HG03103 (cell line): ENCODE measurements around the gene GGT6.
"Not testable (repeated sequence)": the region's sequence is repeated elsewhere in the genome, so short reads cannot be mapped to it uniquely, and the experiment has no call there.

Experiments used
- ATAC-seq: cut with Tn5 transposase; IDR thresholded peaks from one replicate; pipeline ENCODE4 v1.9.1; 2021; ENCODE audit warnings: low read depth; ENCODE audit not compliant: unreplicated experiment

Gene GGT6

DNA sequence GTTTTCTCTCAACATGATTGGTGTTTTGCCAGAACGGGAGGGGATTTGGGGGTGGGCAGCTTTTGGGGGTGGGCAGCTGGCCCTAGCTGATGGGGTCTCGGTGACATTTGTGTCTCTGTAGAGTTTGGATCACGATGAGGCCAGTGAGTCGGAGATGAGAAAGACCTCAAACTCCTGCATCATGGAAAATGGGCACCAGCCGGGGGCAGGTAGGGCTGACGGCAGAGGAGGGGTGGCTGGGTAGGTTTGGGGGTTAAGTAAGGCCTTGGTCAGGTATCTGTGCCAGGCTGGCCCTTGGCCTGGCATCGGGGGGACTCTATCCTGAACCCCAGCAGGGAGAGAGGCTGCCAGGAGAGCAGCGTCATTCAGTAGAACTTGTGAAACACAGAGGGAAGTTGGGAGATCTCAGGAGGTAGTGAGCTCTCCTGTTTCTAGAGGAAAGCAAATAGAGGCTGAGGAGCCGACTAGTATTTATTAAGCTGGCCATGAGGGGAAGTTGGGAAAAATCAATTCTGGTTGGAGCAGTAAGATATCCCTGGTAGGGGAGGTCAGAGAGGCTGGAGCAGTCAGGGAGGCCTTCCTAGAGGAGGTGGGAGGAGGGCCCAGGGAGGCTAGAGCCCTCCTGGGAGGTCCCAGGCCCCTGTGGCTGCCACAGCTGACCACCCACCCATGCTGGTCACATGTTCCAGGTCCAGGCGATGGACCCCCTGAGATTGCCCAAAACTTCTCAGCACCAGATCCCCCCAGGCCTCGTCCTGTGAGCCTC, 32.0 kb upstream of the GGT6 start:
- no peak for ATAC-seq

DNA sequence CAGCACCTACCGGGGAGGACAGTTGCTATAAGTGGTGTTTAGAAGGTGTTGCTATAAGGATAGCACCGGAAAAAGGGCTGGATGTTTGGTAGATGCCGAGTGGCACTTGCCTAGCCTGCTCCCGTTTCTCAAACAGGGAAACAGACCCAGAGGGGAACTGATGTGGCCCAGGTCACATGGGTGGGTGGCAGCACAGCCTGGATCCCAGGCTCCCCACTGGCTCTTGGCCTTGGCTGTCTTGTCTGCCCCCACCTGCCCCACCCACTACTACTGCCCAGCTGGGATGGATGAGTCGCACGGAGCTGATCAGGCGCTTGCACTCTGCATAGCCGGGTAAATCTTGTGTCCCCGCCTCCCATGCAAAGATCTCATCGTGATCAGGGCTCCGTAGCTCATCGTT, 31.2 kb upstream of the GGT6 start:
- no peak for ATAC-seq

DNA sequence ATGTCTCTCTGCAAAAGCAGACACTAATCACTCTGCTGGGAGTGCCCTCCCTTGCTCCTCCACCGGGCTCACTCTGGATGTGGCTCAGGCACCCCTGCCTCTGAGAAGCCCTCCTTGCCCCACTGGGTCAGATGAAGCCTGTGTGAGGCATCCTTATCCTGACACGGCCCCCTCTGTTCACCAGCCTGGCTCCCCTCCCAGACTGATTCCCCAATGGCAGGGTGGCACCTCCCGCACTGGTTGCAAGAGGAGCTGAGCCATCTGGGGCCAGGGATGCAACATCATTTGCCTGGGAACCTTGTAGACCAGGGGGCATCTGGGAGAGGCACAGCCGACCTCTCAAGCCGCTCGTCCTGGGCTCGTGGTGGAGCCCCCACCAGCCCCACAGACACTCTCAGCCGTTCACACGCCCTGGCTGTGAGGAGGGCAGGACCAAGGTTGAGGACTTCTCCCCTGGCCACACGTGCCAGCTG, 30.6 kb upstream of the GGT6 start:
- ATAC-seq, result no peak

DNA sequence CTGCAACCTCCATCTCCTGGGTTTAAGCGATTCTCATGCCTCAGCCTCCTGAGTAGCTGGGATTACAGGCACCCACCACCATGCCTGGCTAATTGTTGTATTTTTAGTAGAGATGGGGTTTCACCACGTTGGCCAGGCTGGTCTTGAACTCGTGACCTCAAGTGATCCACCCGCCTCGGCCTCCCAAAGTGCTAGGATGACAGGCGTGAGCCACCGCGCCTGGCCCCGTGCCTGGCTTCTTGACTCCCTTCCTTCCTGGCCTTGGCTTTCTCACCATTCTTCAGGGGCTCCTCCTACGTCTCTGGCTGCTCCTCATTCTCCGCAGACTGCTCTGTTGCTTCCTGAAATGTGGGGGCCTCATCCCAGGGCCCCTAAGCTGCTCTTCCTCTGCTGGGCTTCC, 29.7 kb upstream of the GGT6 start:
- not testable (repeated sequence) for ATAC-seq

DNA sequence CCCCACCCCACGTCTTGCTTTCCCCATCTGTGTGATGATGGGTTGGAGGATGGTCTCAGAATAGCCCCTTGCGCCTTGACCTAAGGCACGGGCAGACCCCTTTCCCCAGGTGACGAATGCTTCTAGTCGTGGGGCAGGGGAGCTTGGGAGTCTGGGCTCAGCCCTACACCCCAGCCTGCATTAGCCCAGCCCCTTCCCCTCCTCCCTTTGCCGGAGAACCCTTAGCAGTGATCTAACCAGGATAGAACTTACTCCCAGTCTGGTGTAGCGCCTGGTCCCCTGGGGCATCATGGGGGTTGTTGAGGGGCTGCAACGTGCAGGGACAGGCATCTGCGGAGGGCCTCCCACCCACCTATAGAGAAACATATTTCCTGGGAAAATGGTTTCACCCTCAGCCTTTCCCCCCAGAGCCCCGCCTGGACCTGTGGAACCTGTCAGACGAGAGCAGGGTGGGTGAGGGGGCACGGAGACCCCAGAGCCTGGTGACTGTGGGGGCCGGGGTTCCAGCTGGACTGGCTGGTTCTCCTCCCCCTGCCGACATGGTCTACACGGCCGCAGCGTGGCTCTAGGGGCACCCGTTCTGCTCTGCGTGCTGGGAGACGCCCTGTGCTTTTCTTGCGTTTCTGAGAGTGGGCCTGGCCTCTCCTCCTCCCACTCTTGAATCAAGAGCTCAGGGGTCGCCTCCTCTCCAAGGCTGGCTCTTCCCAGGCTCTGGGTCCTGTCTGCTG, 28.7 kb upstream of the GGT6 start:
- ATAC-seq, result no peak

DNA sequence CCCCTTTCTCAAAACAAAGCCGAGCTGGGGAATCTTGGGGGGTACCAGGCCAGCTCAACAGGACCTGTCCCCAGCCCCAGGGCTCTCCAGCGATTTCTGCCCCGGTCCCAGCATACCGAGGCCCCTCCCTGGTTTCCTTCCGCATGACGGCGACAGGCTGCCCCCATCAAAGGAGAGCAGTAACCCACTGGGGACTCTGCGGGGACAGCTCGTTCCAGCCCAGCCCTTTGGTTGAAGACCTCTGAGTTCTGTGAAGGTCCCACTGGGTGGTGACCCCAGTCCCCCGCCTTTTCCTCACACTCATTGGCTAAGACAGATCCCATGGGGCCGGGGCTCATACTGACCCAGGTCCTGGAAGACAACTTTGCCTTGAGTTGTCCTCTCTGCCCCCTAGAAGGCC, 28.0 kb upstream of the GGT6 start:
- ATAC-seq, result no peak

DNA sequence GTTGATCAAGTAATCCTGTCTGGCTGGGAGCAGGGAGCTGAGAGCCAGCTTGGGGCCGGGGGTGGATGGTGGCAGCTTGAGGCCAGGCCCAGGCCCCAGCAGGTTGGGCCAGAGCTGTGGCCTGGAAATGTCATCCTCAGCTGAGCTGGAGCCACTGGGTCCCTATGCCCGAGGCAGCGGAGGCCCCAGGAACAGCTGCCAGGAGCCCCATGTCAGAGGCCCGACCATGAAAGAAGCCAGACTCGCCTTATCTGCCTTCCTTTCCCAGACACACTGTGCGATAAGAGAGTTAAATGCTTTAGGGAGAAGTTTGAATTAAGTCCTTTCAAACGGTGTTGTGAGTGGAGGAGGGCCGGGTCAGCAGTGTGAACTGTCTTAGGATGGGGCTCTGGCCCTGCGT, 27.4 kb upstream of the GGT6 start:
- no peak for ATAC-seq

DNA sequence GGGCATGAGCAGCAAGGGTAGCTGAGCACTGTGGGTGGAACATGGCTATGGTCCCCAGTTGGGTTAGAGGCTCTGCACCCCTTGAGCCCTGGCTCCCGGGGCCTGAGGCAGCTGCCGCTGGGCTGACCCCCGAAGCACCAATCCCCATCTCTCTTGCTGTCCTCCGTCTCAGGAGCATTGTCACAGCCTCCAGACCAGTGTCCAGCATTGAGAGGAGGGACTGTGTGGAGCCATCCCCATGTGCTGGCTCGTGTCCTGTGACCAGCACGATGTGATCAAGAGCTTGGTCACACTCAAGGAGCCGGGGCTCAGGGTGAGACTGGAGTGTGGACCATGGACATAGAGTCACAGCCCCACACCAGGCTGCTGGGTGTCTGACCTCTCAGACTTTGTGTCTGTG, 26.8 kb upstream of the GGT6 start:
- no peak for ATAC-seq

DNA sequence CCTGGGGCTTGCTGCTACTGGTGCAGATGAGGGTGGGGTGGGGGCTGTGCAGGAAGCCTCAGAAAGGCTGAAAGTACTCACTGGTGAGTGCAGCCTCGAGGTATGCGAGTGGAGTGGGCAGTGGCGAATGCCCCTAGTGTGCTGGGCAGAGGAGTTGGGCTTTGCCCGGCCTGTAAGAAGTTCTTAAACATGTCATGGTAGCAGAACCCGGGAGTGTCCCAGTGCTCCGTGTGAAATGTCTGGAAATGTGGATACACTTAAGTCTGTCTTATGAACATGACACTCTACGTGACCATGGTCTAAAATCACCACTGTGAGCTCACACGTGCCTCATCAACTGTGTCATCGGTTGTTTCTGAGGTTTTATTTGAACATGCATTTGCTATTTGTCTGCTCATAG, 25.7 kb upstream of the GGT6 start:
- ATAC-seq, result no peak

DNA sequence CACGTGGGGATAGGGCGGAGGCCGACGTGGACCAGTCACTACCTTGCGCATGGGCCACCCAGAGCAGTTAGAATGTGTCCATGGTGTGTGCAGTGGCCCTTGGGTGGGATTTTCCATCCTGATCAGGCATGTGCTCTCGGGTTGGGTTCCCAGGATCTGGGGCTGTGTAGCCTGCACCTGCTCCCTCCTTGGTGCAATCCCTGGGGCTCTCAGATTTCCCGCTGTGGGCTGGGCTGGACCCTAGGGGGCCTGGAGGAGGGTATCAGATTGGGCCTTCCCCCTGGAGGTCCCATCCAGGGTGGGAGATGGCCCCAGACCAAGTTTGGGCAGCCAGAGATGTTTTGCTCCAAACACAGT, 25.2 kb upstream of the GGT6 start:
- no peak for ATAC-seq

DNA sequence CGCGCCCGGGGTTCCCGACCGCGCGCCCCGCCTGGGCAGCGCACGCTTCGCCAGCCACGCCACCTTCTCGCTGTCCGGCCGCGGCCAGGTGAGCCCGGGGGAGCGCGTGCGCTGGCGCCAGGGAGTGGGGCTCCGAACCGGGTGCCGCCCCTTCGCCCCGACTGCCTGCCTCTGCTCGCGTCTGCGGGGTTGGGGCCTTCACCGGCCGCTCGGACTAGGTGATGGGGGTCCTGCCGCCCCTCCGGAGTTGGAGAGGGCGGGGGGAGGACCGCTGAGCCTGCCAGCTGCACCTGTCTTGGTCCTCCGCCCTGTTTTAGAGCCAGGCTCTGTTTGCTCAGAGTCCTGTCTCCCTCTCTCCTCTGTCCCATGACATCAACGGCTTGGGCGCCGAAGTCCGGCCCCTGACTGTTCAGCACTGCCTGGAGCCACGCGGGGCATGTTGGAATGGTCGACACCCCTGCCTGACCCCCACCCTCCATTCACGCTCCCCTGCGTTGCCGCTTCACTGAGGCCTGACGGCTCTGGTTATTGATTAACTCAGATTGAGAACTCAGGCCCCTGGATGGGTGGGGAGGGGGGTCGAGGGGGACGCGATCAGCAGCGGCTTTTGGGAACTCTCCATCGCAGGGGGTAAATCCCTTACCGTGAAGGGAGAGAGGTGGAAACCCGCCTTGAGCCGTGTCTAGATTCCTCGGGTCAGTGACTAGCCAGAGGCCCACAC, 24.7 kb upstream of the GGT6 start:
- no peak for ATAC-seq

DNA sequence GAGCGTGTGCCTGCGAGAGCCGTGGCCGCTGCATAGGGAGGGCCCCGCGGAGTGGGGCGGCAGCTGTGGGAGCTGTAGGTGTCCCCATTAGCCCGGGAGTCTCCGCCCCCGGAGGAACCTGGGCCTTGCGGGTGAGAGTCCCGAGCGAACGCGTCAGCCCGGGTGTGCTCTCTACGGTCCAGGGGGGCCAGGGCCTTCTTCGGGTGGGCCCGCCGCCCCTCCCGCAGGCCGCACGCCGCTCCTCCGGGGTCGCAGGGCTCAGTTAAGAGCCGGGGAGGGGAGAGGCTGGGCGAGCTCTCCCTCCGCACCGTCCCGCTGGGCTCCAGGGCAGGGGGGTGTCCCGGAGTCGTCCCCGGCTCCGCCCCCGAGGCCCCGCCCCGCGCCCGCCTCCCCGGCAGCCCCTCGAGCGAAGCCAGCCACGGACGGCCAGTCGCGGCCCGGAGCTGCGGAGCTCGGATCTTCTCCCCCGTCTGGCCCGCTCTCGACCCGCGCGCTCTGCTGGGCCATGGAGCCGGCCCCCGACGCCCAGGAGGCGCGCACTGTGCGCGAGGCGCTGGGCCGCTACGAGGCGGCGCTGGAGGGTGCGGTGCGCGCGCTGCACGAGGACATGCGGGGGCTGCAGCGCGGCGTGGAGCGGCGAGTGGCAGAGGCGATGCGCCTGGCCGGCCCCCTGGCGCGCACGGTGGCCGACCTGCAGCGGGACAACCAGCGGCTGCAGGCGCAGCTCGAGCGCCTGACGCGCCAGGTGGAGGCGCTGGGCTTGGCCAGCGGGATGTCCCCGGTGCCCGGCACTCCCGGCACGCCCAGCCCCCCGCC, 23.9 kb upstream of the GGT6 start, which contains the start of gene SMTNL2:
Gene SMTNL2 (plus strand): TSS at position 429 of the 816 bp plus-strand sequence. CDS start 77 bp downstream, at position 506.
- no peak for ATAC-seq

DNA sequence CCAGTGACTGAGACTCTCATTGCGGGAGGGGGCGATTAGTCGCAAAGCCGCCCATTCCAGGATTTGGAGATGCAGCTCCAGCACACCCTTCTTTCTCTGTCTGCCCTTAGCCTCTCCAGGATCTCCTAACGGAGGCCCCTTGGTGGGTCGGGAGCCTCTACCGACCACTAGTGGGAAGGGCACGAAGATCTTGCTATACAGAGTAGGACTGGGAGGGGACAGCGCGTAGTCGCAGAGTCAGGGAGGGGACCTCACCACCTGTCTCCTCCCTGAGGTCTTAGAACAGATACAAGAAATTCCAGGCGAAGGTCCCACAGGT, 23.4 kb upstream of the GGT6 start:
- ATAC-seq, result no peak

DNA sequence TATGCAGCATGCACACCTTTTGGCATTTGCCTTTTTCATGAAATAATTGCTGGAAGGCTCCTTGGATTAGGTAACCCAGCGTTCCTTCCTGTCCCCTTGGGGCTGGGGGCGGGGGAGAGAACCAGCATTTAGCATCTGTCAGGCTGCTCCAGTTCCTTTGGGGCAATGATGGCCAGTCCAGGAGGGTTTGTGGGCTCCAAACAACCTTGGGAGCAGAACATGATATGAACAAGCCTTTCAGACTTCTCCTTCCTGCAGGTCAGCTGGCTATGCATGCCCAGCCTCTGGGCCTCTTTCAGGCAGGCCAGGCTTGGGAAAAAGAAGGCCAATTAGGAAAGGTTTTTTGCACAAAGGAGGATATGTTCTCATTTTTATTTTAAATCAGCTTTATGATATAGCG, 22.8 kb upstream of the GGT6 start:
- no peak for ATAC-seq

DNA sequence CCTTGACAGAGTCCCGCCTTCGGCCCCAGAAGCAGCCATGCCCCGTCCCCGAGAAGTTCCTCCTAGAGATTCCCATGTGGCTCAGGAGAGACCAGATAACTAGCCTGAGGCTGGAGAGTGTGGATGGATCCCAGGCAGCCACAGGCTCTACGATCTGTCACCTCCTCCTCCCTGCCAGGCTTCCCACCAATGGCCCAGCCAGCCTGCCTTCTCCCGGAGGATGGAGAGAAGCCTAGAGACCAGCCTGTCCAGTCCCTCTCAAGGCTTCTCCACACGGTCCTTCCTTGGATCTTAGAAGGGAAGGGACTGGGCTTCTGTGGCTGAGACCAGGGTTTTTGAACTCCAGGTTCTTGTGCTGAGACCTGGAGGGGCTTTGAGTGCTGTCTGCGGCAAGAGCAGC, 22.3 kb upstream of the GGT6 start:
- ATAC-seq, result no peak

DNA sequence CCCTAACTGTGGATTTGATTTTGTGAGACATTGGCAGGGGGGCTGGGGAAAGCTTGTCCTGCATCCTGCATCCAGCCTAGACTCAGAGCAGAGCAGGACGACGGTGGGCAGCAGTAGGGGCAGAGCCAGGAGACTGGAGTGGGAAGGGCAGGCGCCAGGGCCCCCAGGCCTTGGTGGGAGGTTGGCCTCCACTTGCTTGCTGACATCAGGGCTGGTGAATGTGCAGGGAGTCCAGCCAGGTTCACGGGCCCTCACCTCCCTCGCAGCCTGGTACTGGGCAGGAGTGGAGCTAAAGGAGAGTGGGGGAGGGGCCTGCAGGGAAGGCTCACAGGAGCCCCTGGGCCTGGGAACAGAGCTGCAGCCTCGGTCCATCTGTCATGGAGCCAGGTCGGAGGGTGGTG, 21.7 kb upstream of the GGT6 start:
- no peak for ATAC-seq

DNA sequence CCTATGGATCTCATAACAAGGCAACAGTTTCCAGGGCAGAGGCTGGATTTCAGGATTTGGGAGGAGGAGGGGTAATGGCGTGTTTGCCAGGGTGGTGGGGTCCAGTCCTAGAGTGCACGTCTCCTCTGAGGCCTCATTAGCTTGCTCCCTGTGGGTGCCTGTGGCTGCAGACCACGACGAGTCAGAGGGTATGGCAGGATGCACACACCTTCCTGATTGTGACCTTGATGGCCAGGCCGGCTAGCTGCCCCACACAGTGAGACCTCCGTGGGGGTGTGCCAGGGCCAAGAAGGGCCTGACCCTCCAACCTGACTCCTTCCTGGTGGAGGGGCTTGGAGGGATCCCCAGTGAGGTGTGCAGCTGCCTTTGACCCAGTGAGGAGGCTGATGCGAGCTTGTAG, 19.9 kb upstream of the GGT6 start:
- ATAC-seq, result no peak

DNA sequence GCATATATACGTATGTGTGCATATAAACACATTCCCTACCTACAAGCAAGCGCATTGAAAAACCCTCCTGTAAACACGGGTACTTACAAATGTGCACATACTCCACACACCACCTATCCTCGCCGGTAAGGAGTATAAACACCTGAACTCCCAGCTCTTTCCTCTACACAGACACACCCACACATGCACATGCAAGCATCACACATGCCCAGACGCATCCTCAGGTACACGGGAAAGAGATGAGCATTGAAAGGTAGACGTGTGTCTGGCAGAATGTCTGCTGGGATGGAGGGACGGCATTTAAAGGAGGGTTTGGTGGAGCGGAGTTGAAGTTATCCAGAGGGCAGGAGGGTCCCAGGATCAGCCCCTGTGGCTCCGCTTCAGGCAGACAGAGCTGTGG, 19.3 kb upstream of the GGT6 start:
- ATAC-seq, result no peak

DNA sequence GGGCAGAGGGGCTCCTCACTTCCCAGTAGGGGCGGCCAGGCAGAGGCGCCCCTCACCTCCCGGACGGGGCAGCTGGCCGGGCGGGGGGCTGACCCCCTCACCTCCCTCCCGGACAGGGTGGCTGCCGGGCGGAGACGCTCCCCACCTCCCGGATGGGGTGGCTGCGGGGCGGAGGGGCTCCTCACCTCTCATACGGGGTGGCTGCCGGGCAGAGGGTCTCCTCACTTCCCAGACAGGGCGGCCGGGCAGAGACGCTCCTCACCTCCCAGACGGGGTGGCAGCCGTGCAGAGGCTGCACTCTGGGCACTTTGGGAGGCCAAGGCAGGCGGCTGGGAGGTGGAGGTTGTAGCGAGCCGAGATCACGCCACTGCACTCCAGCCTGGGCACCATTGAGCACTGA, 18.0 kb upstream of the GGT6 start:
- not testable (repeated sequence) for ATAC-seq

DNA sequence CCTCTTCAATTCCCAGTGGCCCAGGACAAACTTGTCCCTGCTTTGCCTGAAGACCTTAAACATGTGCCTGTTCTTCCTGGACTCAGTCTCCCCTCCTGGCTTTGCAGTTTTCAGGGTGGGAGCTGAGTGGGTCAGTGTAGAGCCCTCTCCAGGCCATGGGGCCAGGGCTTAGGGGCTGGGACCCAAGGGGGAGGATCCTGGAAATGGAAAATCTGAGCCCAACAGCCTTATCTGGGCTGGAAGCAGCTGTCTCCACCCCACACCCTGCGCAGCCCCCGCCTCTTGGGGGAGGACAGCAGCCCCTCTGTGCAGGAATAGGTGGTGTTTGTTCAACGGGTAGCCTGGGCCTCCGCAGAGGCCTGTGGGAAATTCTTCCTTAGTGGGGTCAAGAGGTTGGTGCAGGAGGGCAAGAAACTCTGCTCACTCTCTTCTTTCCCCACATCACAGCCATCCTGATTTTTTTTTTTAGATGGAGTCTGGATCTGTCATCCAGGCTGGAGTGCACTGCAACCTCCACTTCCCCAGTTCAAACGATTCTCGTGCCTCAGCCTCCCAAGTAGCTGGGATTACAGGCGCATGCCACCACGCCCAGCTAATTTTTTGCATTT, 17.1 kb upstream of the GGT6 start:
- no peak for ATAC-seq
